GM10266 (cell line): ENCODE data around the gene CDS2.

Experiments
- DNase-seq: peaks from one replicate; pipeline ENCODE4 v3.0.0; 2012; ENCODE audit errors: extremely low spot score
- CTCF ChIP-seq: IDR thresholded peaks from 2 replicates; pipeline ENCODE4 v1.5.1; 2012; ENCODE audit warnings: mild to moderate bottlenecking, low read depth; ENCODE audit not compliant: control insufficient read depth, insufficient read depth; ENCODE audit errors: missing control alignments

CDS2 gene

GRCh38 chr20:5168651-5169396 lies 42.0 kb downstream of the CDS2 start:
- no peak for DNase-seq

GRCh38 chr20:5170341-5170740 lies 43.5 kb downstream of the CDS2 start:
- TF ChIP-seq CTCF, result no peak
- no peak for DNase-seq

More at GRCh38 chr20:5168651-5169396, 42.0 kb downstream of the CDS2 start:
- TF ChIP-seq CTCF, result no peak

- TF ChIP-seq CTCF, result no peak
- no peak for DNase-seq
These were observed 44.4 kb downstream of the CDS2 start for GRCh38 chr20:5171064-5171789.

GRCh38 chr20:5171790-5172164 lies 45.0 kb downstream of the CDS2 start:
- no peak for DNase-seq
- TF ChIP-seq CTCF, result no peak

GRCh38 chr20:5172167-5172601 lies 45.4 kb downstream of the CDS2 start:
- no peak for TF ChIP-seq CTCF
- DNase-seq, result no peak

GRCh38 chr20:5172903-5173463 lies 46.2 kb downstream of the CDS2 start:
- no peak for TF ChIP-seq CTCF
- DNase-seq, result no peak

- no peak for DNase-seq
- no peak for TF ChIP-seq CTCF
These were observed 46.9 kb downstream of the CDS2 start for GRCh38 chr20:5173751-5174150.
